Esophagus squamous epithelium (tissue), 5 donors: Measurements from ENCODE around the gene NUDT3. TPM values are rescaled to one million over a fixed set of nuclear protein-coding genes. Genes with fewer than 3 reads are reported as not detected.

Experiments
- DNase-seq: peaks from one replicate; lab custom pipeline; 2025; lab: John Stamatoyannopoulos, UW
- H3K27ac ChIP-seq, 4 donors: fragments of 200-600 bp; sonication (generic); one replicate each; pipeline ENCODE4 v1.5.1; 2016 to 2019; ENCODE audit warnings: mild to moderate bottlenecking in 1 of 4
- H3K27me3 ChIP-seq, 4 donors: fragments of 200-600 bp; sonication (generic); 1 replicate in 3 of 4; 2 replicates in 1 of 4; pipeline versions ENCODE4 v1.5.1 to v1.6.0; 2017 to 2021; ENCODE audit warnings: antibody characterized with exemption in 1 of 4
- H3K36me3 ChIP-seq, 3 donors: fragments of 200-600 bp; sonication (generic); one replicate each; pipeline ENCODE4 v1.5.1; 2016 to 2019
- H3K4me1 ChIP-seq, 3 donors: fragments of 200-600 bp; sonication (generic); one replicate each; pipeline ENCODE4 v1.5.1; 2017 to 2019
- H3K4me3 ChIP-seq, 4 donors: fragments of 200-600 bp; sonication (generic); 1 replicate in 3 of 4; 2 replicates in 1 of 4; pipeline ENCODE4 v1.5.1; 2016 to 2019; ENCODE audit warnings: mild to moderate bottlenecking in 2 of 4, moderate library complexity in 1 of 4
- H3K9me3 ChIP-seq, 3 donors: fragments of 200-600 bp; sonication (generic); one replicate each; pipeline ENCODE4 v1.5.1; 2016 to 2019
- POLR2A ChIP-seq, 4 donors: fragments of 450-650 bp; IDR thresholded peaks; one replicate each; pipeline ENCODE4 v1.6.1; 2017; ENCODE audit warnings: antibody characterized with exemption in 4 of 4, mild to moderate bottlenecking in 4 of 4, moderate library complexity in 3 of 4
- WGBS, 2 donors: methylation state at CpG; one replicate each; pipeline ENCODE4 v1.1.5; 2018; 5-methylcytosine and 5-hydroxymethylcytosine counted together
- intact Hi-C: fragments of 100-400 bp; cut with DNase I; formaldehyde crosslinking; loops from one replicate; pipeline ENCODE4 v1.15.0; 2022
- total RNA-seq, 4 donors: library from RNA; depleted of rRNA; stranded (reverse); fragments of >200 nt; gene quantifications; one replicate each; pipeline ENCODE4 v1.1.0, GENCODE V29; 2016
- TF ChIP-seq, protein P1 (sequence below), 6 experiments: fragments of 450-650 bp in 4 of 6; fragments of 200-600 bp in 2 of 6; sonication (generic) in 2 of 6; IDR thresholded peaks; one replicate each; pipeline ENCODE4 v1.5.1; 2016 to 2019; ENCODE audit warnings: antibody characterized with exemption in 6 of 6, mild to moderate bottlenecking in 4 of 6, moderate library complexity in 4 of 6
- donor health status: DM: yes; HTN: yes; CAD: no.

Gene NUDT3
- total RNA-seq, 4 donors from 2014 or later = 14.9 to 33.4 (median 22.4) TPM

- 86 to 89% methylated on average over 11 to 14 of the region's 22 CpGs for WGBS, 2 donors
- Histone ChIP-seq H3K4me3 (no peak overlapping the region), H3K27ac (no peak overlapping the region), H3K27me3 (no peaks in the 10 kb centered on the region), H3K9me3 (no peaks in the 10 kb centered on the region), H3K4me1 (peaks cover 15 to 75% (median 41%) of the 10 kb centered on the region in 3 donors), H3K36me3 (peaks cover 4 to 54% (median 16%) of the 10 kb centered on the region in 3 donors)
- TF ChIP-seq POLR2A (IDR thresholded peaks at IDR 0.05) = no peak
- TF ChIP-seq, protein P1, sequence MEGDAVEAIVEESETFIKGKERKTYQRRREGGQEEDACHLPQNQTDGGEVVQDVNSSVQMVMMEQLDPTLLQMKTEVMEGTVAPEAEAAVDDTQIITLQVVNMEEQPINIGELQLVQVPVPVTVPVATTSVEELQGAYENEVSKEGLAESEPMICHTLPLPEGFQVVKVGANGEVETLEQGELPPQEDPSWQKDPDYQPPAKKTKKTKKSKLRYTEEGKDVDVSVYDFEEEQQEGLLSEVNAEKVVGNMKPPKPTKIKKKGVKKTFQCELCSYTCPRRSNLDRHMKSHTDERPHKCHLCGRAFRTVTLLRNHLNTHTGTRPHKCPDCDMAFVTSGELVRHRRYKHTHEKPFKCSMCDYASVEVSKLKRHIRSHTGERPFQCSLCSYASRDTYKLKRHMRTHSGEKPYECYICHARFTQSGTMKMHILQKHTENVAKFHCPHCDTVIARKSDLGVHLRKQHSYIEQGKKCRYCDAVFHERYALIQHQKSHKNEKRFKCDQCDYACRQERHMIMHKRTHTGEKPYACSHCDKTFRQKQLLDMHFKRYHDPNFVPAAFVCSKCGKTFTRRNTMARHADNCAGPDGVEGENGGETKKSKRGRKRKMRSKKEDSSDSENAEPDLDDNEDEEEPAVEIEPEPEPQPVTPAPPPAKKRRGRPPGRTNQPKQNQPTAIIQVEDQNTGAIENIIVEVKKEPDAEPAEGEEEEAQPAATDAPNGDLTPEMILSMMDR (IDR thresholded peaks at IDR 0.05) = no peak
- no peak for DNase-seq
- intact Hi-C loops = no loop called here
Observed at GRCh38 chr6:34240329-34241248, 151.9 kb downstream of the NUDT3 start.

- Histone ChIP-seq H3K27ac (peak overlapping the region in 1 of 4 donors; percentile 94), H3K27me3 (no peaks in the 10 kb centered on the region), H3K4me3 (no peak overlapping the region), H3K36me3 (peaks cover 4 to 49% (median 16%) of the 10 kb centered on the region in 3 donors), H3K9me3 (no peaks in the 10 kb centered on the region), H3K4me1 (peaks cover 12 to 75% (median 40%) of the 10 kb centered on the region in 3 donors)
- TF ChIP-seq, protein P1 (IDR thresholded peaks at IDR 0.05) = no peak
- TF ChIP-seq POLR2A (IDR thresholded peaks at IDR 0.05) = no peak
- no peak for DNase-seq
- intact Hi-C loops = no loop called here
- WGBS, 2 donors = 89 to 96% methylated on average over 2 of the region's 2 CpGs
Observed at GRCh38 chr6:34239893-34240292, 152.6 kb downstream of the NUDT3 start.

- no peaks in the 10 kb centered on the region for H3K9me3 ChIP-seq
- no peak for DNase-seq
- H3K27ac ChIP-seq = peak overlapping the region in 3 of 4 donors; percentile 93 to 98 (median 94)
- peaks cover 4 to 47% (median 16%) of the 10 kb centered on the region in 3 donors for H3K36me3 ChIP-seq
- 50 to 64% methylated on average over 3 of the region's 3 CpGs for WGBS, 2 donors
- peaks cover 9 to 74% (median 36%) of the 10 kb centered on the region in 3 donors for H3K4me1 ChIP-seq
- intact Hi-C loops = no loop called here
- TF ChIP-seq, protein P1 (IDR thresholded peaks at IDR 0.05) = no peak
- no peak for TF ChIP-seq POLR2A (IDR thresholded peaks at IDR 0.05)
- no peaks in the 10 kb centered on the region for H3K27me3 ChIP-seq
- H3K4me3 ChIP-seq = peak overlapping the region in 1 of 4 donors; percentile 83
Observed at GRCh38 chr6:34239500-34239825, 153.0 kb downstream of the NUDT3 start.

DNA sequence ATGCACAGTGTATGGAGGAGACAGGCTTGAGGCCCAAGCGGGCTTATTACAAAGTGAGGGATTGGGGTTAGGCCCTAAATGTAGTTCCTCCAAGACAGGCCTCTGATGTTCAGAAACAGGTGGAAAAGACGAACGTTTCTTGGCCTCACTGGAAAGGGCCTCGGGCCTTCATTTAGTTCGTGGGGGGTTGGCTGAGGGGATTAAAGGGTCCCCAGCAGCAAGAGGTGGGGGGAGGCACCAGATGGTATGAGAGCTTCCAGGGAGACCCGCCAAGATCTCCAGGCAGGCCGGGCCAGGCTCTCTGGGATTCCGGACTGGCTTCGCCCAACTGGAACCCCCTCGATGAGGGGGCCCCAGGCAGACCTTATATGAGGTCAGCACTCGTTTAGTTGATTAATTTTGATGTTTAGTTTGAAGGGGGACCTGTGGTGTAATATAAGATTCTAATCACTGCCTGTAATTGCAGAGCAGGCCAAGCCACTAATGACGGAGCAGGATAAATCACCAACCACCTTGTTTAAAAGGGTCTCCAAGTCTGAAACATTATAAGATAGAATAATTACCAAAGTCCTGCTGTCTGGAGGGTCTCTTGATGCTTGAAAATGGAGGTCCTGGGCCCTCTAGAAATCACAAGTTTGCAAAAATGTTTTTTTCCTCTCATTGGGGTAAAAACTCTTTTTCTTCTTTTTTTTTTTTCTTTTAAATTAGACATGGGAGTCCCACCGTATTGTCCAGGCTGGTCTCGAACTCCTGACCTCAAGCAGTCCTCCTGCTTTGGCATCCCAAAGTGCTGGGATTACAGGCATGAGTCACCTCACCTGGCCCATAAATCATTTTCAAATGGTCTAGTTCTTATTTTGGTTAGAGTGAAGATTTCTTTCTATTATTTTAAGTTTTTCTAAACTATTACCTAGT is 153.6 kb downstream of the NUDT3 start:
- H3K4me3 ChIP-seq = peak overlapping the region; percentile 77 to 85 (median 82)
- no peaks in the 10 kb centered on the region for H3K27me3 ChIP-seq
- peak overlapping the region in 3 of 4 donors; percentile 93 to 98 (median 94) for H3K27ac ChIP-seq
- H3K9me3 ChIP-seq = no peaks in the 10 kb centered on the region
- peaks cover 3 to 68% (median 30%) of the 10 kb centered on the region in 3 donors for H3K4me1 ChIP-seq
- H3K36me3 ChIP-seq = peaks cover 4 to 42% (median 16%) of the 10 kb centered on the region in 3 donors
- TF ChIP-seq, protein P1 (IDR thresholded peaks at IDR 0.05) = no peak
- TF ChIP-seq POLR2A (IDR thresholded peaks at IDR 0.05) = no peak
- DNase-seq = no peak
- WGBS, 2 donors = 29 to 56% methylated on average over 8 to 14 of the region's 14 CpGs
- intact Hi-C loops = no loop called here
